ENCODE results near the gene R3HDM4.

- no peak for TF ChIP-seq CTCF (IDR thresholded peaks at IDR 0.05; ENCODE audit: insufficient read depth, low read length)
- no peak for TF ChIP-seq POLR2AphosphoS5 (IDR thresholded peaks at IDR 0.05; ENCODE audit: low read depth)
Measured at GRCh38 chr19:900302-901111, 12.5 kb downstream of the R3HDM4 start.

All from HL-60 (cell line).